ENCODE measurements around the gene CSMD2.
A peak's percentile ranks its signal among the peaks of the same experiment; 100 is the strongest.
"Not testable (repeated sequence)": the region's sequence is repeated elsewhere in the genome, so short reads cannot be mapped to it uniquely, and the experiment has no call there.

CSMD2 gene

GRCh38 chr1:33515112-33515511 lies 649.9 kb downstream of the CSMD2 start:
- Histone ChIP-seq H4K20me1 (ENCODE audit: insufficient read depth, low read length) (no peaks in the 10 kb centered on the region), H3K9ac (ENCODE audit: low read length) (no peak overlapping the region), H3K4me3 (ENCODE audit: low read length) (no peak overlapping the region), H3K9me3 (replicated peaks; ENCODE audit: insufficient read depth, low read length) (no peaks in the 10 kb centered on the region), H3K27ac (ENCODE audit: low read length) (no peak overlapping the region), H3F3A (ENCODE audit: insufficient read depth, low read length) (no peaks in the 10 kb centered on the region), H3K4me2 (ENCODE audit: low read depth, low read length) (no peak overlapping the region), H3K27me3 (replicated peaks; ENCODE audit: insufficient read depth, low read length) (no peaks in the 10 kb centered on the region; the same call in 1 of the 2 replicates), H2AFZ (ENCODE audit: low read length) (no peak overlapping the region), H3K79me2 (ENCODE audit: low read length) (no peaks in the 10 kb centered on the region), H3K4me1 (ENCODE audit: low read length) (peaks cover 6% of the 10 kb centered on the region), H3K9me2 (replicated peaks; ENCODE audit: insufficient read depth, low read length) (no peaks in the 10 kb centered on the region), H3K36me3 (replicated peaks; ENCODE audit: insufficient read depth, low read length) (no peaks in the 10 kb centered on the region)
- no peak for TF ChIP-seq CTCF (IDR thresholded peaks at IDR 0.05; ENCODE audit: low read length)
- no peak for TF ChIP-seq EZH2 (optimal IDR thresholded peaks at IDR 0.05; ENCODE audit: low read depth, low read length)
- TF ChIP-seq EZH2phosphoT487 (IDR thresholded peaks at IDR 0.05; ENCODE audit: low read length): no peak
- no peak for DNase-seq

GRCh38 chr1:33512226-33513011 lies 652.6 kb downstream of the CSMD2 start:
- H3K27me3 ChIP-seq (replicated peaks; ENCODE audit: insufficient read depth, low read length): no peaks in the 10 kb centered on the region; the same call in 1 of the 2 replicates
- peaks cover 6% of the 10 kb centered on the region for H3K4me1 ChIP-seq (ENCODE audit: low read length)
- no peak overlapping the region for H3K27ac ChIP-seq (ENCODE audit: low read length)
- peak; percentile 49 for DNase-seq
- TF ChIP-seq EZH2phosphoT487 (IDR thresholded peaks at IDR 0.05; ENCODE audit: low read length) (no peak), CTCF (IDR thresholded peaks at IDR 0.05; ENCODE audit: low read length) (no peak), EZH2 (optimal IDR thresholded peaks at IDR 0.05; ENCODE audit: low read depth, low read length) (no peak)
- no peak overlapping the region for H3K4me3 ChIP-seq (ENCODE audit: low read length)
- H3K4me2 ChIP-seq (ENCODE audit: low read depth, low read length): no peak overlapping the region
- H4K20me1 ChIP-seq (ENCODE audit: insufficient read depth, low read length): no peaks in the 10 kb centered on the region
- no peaks in the 10 kb centered on the region for H3K9me2 ChIP-seq (replicated peaks; ENCODE audit: insufficient read depth, low read length)
- no peaks in the 10 kb centered on the region for H3F3A ChIP-seq (ENCODE audit: insufficient read depth, low read length)
- no peak overlapping the region for H2AFZ ChIP-seq (ENCODE audit: low read length)
- no peaks in the 10 kb centered on the region for H3K36me3 ChIP-seq (replicated peaks; ENCODE audit: insufficient read depth, low read length)
- no peak overlapping the region for H3K9ac ChIP-seq (ENCODE audit: low read length)
- no peaks in the 10 kb centered on the region for H3K79me2 ChIP-seq (ENCODE audit: low read length)
- H3K9me3 ChIP-seq (replicated peaks; ENCODE audit: insufficient read depth, low read length): no peaks in the 10 kb centered on the region

- not testable (repeated sequence) for H3K4me3 ChIP-seq (ENCODE audit: low read length); H3K36me3 ChIP-seq (replicated peaks; ENCODE audit: insufficient read depth, low read length); H3K27me3 ChIP-seq (replicated peaks; ENCODE audit: insufficient read depth, low read length); DNase-seq; H3K27ac ChIP-seq (ENCODE audit: low read length); H2AFZ ChIP-seq (ENCODE audit: low read length); H3K4me2 ChIP-seq (ENCODE audit: low read depth, low read length); H4K20me1 ChIP-seq (ENCODE audit: insufficient read depth, low read length); H3K9ac ChIP-seq (ENCODE audit: low read length); H3K9me3 ChIP-seq (replicated peaks; ENCODE audit: insufficient read depth, low read length); H3K9me2 ChIP-seq (replicated peaks; ENCODE audit: insufficient read depth, low read length); H3K4me1 ChIP-seq (ENCODE audit: low read length); H3F3A ChIP-seq (ENCODE audit: insufficient read depth, low read length); H3K79me2 ChIP-seq (ENCODE audit: low read length)
Measured at GRCh38 chr1:33509276-33509675, 655.8 kb downstream of the CSMD2 start.

DNA sequence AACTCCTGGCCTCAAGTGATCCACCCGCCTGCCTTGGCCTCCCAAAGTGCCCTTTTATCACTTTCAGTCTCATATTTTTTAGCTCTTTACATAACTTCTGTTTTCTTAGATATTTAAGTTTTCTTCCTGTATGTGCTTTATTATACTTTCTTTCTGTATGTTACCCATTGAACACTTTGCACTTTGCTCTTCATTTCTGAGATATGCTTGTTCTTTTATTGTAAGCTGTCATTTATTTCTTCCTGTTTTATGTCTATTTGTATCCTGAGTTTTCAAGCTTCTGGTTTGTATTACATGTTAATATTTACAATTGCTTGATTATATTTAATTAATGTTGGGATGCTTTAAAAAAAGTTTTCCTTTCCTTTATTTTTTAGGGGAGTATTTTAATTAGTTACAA lies 656.9 kb downstream of the CSMD2 start:
- H3K4me2 ChIP-seq (ENCODE audit: low read depth, low read length): no peak overlapping the region
- peaks cover 6% of the 10 kb centered on the region for H3K4me1 ChIP-seq (ENCODE audit: low read length)
- no peak overlapping the region for H2AFZ ChIP-seq (ENCODE audit: low read length)
- no peaks in the 10 kb centered on the region for H3F3A ChIP-seq (ENCODE audit: insufficient read depth, low read length)
- TF ChIP-seq EZH2 (optimal IDR thresholded peaks at IDR 0.05; ENCODE audit: low read depth, low read length) (no peak), EZH2phosphoT487 (IDR thresholded peaks at IDR 0.05; ENCODE audit: low read length) (no peak), CTCF (IDR thresholded peaks at IDR 0.05; ENCODE audit: low read length) (no peak)
- H3K9me2 ChIP-seq (replicated peaks; ENCODE audit: insufficient read depth, low read length): no peaks in the 10 kb centered on the region
- no peaks in the 10 kb centered on the region for H3K36me3 ChIP-seq (replicated peaks; ENCODE audit: insufficient read depth, low read length)
- H3K27me3 ChIP-seq (replicated peaks; ENCODE audit: insufficient read depth, low read length): no peaks in the 10 kb centered on the region
- no peak overlapping the region for H3K9ac ChIP-seq (ENCODE audit: low read length)
- H3K4me3 ChIP-seq (ENCODE audit: low read length): no peak overlapping the region
- no peak for DNase-seq
- no peak overlapping the region for H3K27ac ChIP-seq (ENCODE audit: low read length)
- H3K9me3 ChIP-seq (replicated peaks; ENCODE audit: insufficient read depth, low read length): no peaks in the 10 kb centered on the region
- H4K20me1 ChIP-seq (ENCODE audit: insufficient read depth, low read length): no peaks in the 10 kb centered on the region
- H3K79me2 ChIP-seq (ENCODE audit: low read length): no peaks in the 10 kb centered on the region

All from MM.1S (cell line).